SIG-M5 (cell line): Measurements from ENCODE around the gene IVNS1ABP.
"Not testable (repeated sequence)": the region's sequence is repeated elsewhere in the genome, so short reads cannot be mapped to it uniquely, and the experiment has no call there.

Experiments
- DNase-seq: peaks from one replicate; lab custom pipeline; 2025; lab: John Stamatoyannopoulos, UW

Gene IVNS1ABP

GRCh38 chr1:185257116-185257949 is 59.7 kb downstream of the IVNS1ABP start:
- DNase-seq: not testable (repeated sequence)

DNA sequence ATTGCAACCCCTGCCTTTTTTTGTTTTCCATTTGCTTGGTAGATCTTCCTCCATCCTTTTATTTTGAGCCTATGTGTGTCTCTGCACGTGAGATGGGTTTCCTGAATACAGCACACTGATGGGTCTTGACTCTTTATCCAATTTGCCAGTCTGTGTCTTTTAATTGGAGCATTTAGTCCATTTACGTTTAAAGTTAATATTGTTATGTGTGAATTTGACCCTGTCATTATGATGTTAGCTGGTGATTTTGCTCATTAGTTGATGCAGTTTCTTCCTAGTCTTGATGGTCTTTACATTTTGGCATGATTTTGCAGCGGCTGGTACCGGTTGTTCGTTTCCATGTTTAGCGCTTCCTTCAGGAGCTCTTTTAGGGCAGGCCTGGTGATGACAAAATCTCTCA is 61.4 kb downstream of the IVNS1ABP start:
- DNase-seq: not testable (repeated sequence)

DNA sequence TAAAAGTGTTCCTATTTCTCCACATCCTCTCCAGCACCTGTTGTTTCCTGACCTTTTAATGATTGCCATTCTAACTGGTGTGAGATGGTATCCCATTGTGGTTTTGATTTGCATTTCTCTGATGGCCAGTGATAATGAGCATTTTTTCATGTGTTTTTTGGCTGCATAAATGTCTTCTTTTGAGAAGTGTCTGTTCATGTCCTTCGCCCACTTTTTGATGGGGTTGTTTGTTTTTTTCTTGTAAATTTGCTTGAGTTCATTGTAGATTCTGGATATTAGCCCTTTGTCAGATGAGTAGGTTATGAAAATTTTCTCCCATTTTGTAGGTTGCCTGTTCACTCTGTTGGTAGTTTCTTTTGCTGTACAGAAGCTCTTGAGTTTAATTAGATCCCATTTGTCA is 64.6 kb downstream of the IVNS1ABP start:
- not testable (repeated sequence) for DNase-seq

DNA sequence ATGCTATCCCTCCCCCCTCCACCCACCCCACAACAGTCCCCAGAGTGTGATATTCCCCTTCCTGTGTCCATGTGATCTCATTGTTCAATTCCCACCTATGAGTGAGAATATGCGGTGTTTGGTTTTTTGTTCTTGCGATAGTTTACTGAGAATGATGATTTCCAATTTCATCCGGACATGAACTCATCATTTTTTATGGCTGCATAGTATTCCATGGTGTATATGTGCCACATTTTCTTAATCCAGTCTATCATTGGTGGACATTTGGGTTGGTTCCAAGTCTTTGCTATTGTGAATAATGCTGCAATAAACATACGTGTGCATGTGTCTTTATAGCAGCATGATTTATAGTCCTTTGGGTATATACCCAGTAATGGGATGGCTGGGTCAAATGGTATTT is 65.1 kb downstream of the IVNS1ABP start:
- DNase-seq: not testable (repeated sequence)

DNA sequence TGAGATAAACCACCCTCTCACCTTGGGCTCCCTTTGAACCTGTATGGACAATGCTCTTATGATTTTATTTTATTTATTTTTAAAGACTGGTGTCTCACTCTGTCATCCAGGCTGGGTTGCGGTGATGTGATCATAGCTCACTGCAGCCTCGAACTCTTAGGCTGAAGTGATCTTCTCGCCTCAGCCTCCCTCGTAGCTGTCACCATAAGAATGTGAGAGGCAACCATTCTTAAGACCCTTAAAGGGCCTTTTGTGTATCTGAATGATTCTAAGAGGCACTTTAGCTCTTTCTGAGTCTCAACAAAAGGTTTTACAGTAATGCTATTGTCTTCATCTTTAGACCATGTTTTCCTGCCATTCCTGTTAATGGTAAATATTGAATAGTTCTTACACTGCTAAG is 67.0 kb downstream of the IVNS1ABP start:
- DNase-seq: no peak

- DNase-seq: no peak
Measured at GRCh38 chr1:185249563-185249962, 67.5 kb downstream of the IVNS1ABP start.
